ENCODE data around the gene ABCA2. TPM values are rescaled to one million over a fixed set of nuclear protein-coding genes. Genes with fewer than 3 reads are reported as not detected.
A peak's percentile ranks its signal among the peaks of the same experiment; 100 is the strongest.

Gene ABCA2
- polyA plus RNA-seq, 5 donors, result 16.0 to 35.7 (median 21.0) TPM

- no peak for DNase-seq
These were observed 2.0 kb upstream of the ABCA2 start for GRCh38 chr9:137030006-137030405.

GRCh38 chr9:137029058-137029936 lies 1.3 kb upstream of the ABCA2 start:
- peak in 1 of 2 donors; percentile 36 for DNase-seq

DNA sequence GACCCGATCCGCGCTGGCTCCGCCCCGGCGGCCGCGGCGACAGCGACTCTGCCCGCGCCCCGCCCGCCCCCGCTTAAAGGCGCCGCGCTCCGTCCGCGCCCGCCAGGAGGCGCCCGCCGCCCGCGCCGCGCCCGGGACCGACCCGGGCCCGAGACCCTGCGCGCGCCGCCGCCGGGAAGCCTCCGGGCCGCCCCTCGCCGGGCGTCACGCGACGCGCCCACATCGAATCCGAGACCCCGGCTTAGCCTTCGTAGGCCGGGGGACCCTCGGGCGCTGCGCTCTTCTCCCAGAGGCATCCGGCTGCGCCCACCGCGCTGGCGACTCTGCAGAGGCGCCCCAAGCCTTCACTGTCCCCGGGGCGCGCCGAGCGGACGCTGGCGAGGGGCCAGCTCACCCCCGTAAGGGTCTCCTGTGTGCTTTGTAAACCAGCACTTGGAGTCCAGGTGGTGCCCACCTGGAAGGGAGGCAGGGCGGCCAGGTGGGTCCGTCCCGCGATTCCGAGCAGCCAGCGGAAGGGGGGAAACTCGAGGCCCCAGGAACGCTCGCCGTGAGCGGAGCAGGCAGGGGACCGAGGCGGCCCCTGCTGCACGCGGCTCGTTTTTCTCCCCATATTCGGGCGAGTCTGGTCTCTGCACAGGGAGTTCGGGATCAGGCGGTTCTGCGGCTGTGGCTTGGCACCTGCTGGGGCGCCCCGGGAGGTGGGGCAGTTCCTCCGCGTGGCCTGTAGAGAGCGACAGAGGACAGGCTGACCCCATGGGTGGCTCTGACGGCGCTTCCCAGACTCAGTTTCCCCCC lies 423 bp upstream of the ABCA2 start:
- peak; percentile 28 to 53 for DNase-seq

DNA sequence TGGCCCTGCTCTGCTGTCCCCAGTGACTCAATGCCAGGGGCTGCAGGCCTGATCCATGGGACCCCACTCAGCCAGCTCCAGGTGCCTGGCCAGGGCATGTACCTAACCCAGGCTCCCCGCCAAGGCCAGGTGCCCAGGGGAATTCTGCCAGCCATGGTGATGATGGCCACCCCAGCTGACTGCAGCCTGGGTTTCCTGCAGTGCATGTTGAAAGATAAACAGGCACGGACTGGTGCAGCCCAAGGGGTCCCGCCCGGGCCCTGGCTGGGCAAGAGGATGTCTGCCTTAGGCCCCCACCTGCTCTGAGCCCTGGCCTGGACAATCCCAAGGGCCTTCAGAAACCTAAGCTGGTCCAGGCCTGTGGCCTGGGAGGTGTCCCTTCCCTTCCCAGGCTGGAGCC lies 1.2 kb downstream of the ABCA2 start:
- DNase-seq, result no peak

GRCh38 chr9:137026384-137026783 lies 1.7 kb downstream of the ABCA2 start:
- no peak for DNase-seq

DNA sequence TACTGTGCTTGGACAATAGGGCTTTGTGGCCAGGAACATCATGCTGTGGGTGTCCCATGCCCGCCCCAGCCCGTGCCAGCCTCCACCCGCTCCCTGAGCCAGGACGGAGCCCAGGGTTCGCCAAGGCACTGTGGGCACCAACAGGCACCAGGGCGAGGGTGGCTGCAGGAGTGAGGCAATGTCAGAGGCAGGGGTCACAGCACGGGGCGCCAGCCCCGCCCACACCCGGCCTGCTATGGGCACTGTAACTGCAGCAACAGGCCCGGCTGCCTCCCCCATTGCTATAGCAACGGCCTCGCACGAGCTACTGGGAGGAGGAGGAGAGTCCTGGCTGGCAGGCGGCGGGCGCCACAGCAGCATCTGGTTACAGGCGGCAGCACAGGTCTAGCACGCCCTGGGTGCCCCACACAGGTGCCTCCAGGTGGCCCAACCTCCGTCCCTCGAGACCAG lies 2.5 kb downstream of the ABCA2 start:
- no peak for DNase-seq

GRCh38 chr9:137023583-137023991 lies 4.5 kb downstream of the ABCA2 start:
- no peak for DNase-seq

- no peak for DNase-seq
These were observed 4.9 kb downstream of the ABCA2 start for GRCh38 chr9:137023157-137023556.

GRCh38 chr9:137022662-137023008 lies 5.4 kb downstream of the ABCA2 start:
- no peak for DNase-seq

DNA sequence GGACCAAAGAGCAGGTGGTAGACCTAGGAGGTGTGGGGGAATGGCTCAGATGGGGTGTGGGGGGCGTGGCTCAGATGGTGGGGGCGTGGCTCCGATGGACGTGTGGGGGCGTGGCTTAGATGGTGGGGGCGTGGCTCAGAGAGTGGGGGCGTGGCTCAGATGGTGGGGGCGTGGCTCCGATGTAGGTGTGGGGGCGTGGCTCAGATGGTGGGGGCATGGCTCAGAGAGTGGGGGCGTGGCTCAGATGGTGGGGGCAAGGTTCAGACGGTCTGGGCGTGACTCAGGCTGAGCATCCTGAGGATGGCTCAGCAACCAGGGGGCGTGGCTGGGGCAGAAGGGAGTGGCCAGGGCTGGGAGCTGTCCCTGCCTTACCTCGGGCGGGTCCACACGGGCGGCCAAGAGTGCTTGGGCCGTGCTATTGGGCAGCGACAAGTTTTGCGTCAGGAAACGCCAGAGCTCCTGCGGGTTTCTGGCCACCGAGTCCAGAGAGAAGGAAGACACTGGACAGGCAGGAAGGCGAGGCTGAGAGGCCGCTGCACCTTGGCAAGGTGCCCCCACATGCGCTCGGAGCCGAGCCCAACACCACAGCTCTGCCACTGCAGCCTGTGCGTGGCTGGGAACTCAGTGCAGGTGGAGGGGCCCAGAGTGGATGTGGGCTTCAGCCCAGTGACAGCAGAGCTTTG lies 5.9 kb downstream of the ABCA2 start:
- DNase-seq, result no peak

- no peak for DNase-seq
These were observed 6.5 kb downstream of the ABCA2 start for GRCh38 chr9:137021568-137021978.

DNA sequence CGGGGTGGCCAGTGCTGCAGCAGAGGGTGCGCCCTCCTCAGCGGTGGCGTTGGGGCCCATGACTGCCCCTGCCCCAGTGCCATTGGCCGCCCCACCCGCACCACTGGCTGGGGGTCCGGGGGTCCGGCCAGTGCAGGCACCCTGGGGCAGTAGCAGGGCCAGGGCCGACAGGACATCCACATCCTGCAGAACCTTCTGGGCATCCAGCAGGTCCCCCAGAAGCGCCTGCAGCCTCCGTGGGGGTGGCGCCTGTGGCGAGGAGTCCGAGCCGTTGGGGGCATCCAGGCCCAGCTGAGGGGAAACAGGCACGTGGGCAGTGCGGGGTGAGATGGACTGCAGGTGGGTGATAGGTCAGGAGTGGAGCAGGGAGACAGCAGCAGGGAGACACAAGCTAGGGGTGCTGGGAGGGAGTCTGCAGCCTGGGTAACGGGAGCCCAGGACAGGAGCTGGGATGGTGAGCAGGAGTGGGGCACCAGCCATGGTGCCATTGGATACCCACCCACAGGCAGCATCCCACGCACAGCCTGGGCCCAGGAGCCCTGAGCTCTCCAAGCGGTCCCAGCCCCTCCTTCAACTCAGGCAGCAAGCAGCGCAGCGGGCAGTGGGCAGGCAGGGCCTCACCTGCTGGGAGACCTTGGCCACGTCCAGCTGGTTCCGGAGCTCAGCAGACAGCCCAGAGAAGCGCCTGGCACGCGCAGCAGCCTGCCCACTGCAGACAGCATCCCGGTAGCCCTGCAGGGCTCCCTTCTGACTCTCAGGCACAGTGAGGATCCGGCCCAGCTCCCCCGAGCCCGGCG lies 7.1 kb downstream of the ABCA2 start:
- no peak for DNase-seq

DNA sequence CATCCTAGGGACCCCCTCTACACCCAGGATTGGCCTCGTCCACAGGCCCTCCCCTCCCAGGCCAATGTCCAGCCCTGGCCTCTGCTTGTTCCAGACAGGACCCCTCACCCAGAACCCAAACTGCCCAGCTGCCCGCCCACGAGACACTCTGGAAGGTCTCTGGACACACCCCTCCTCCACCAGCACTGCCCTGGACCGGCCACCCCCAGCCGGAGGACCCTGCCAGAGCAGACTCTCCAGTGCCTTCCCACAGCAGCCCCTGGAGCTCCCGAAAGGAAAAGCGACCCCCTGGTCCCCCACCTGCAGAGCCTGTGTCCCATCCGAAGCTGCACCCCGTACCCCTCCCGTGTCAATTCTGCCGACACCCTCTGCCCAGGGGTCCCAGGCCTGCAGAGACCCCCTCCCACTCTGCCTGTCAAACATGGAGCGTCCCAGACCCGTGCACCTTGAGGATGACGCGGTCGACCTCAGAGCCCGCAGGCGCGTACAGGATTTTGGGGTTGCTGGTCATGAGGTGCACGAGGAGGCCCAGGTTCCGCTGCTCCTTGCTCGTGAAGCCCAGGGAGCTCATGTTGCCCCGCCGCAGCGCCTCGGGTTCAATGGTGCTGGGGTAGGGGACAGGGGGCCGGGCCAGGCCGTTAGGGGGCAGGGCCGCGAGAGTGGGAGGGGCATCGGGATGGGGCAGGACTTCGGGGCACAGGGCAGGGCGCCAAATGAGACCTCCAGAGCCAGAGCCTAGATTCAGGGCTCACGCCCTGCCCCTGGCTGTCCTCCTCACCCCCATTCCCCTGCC lies 8.0 kb downstream of the ABCA2 start:
- no peak for DNase-seq

DNA sequence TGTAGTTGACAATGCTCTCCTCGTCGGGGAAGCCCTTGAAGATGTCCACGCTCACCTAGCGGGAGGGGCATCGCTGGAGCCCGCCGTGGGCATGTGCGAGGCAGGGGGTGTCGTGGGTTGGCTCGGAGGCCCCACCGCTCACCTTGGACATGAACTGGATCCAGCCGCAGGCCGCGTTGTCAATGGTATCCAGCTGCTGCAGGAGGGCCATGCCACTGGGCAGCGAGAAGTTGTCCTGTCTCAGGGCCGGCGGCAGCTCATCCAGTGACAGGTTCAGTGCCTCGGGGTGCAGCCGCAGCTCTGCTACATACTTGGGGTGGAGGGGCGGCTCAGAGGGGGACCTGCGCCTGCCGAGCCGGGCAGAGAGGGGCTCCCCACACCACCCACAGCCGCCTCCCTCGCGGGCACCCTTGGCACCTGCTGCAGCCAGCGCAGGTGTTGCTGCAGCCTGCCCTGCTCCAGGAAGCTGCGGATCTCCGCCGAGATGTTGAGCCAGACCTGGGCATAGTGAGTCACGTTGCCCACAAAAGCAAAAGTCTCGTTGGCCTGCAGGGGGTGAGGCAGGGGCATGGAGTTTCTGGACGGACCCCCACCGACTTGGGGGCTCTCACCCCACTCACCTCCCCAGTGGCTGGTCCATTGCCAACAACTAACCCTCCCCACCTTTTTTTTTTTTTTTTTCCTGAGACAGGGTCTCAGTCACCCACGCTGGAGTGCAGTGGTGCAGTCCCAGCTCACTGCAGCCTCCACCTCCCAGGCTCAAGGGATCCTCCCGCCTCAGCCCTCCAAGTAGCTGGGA lies 9.1 kb downstream of the ABCA2 start:
- DNase-seq, result no peak

GRCh38 chr9:137017791-137018497 lies 10.1 kb downstream of the ABCA2 start:
- DNase-seq, result no peak

DNA sequence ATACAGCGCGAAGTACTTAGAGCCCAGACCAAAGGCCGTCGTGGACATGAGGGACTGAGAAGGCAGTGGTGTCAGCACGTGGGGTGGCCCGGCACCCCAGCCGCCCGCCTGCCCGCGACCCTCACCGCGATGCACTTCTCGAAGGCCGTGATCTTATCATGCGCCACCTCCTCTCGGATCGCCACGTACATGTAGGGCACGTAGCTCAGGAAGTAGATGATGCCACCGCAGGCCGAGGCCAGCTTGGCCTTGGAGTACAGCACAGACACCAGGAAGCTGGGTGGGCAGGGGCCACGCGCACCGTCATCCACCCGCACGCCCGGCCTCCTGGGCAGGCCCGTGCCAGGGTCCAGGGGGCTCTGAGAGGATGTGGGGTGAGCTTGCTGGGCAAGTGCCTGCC lies 11.0 kb downstream of the ABCA2 start:
- DNase-seq, result no peak

GRCh38 chr9:137016436-137016835 lies 11.6 kb downstream of the ABCA2 start:
- no peak for DNase-seq

DNA sequence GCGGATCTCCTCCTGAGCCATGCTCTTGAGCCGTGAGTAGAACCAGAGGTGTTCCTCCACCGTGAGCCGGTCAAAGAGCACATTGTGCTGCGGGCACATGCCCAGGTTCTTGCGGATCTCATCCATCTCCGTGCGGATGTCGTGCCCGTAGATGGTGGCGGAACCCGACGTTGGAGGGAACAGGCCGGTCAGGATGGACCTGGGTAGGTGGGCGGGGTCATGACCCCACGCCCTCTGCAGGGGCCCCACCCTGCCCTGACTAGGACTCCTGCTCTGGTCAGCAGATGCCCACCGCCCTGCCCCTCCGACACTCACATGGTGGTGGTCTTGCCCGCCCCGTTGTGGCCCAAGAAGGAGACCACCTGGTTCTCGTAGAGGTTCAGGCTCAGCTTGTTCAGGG lies 12.1 kb downstream of the ABCA2 start:
- no peak for DNase-seq

GRCh38 chr9:137015540-137015930 lies 12.5 kb downstream of the ABCA2 start:
- DNase-seq, result no peak

Measured in right lung (tissue), 5 donors.